Measurements from ENCODE around the gene ZBED6.

GRCh38 chr1:203843435-203843834 lies 48.0 kb downstream of the ZBED6 start:
- TF ChIP-seq POLR2AphosphoS5 (IDR thresholded peaks at IDR 0.05; ENCODE audit: low read depth, low read length) = no peak
- TF ChIP-seq SIN3A (IDR thresholded peaks at IDR 0.05; ENCODE audit: borderline replicate concordance, insufficient read depth, low read length) = no peak
- no peak for TF ChIP-seq REST (IDR thresholded peaks at IDR 0.05; ENCODE audit: insufficient read depth in 1 of 2, low read depth in 2 of 2, low read length in 2 of 2)
- no peak for TF ChIP-seq TAF1 (IDR thresholded peaks at IDR 0.05; ENCODE audit: borderline replicate concordance, insufficient read depth, low read length)

Data from PFSK-1 (cell line).